Endometrial microvascular endothelial cells (primary cell): ENCODE data around the gene LDAH. TPM values are rescaled to one million over a fixed set of nuclear protein-coding genes. Genes with fewer than 3 reads are reported as not detected.
"Not testable (repeated sequence)": the region's sequence is repeated elsewhere in the genome, so short reads cannot be mapped to it uniquely, and the experiment has no call there.

Experiments used
- in situ Hi-C: cut with HindIII; loops from 2 replicates; pipeline ENCODE4 v1.10.0; 2017; ENCODE audit warnings: low sequenced_read_pairs, low pct_unique_long_range_greater_than_20kb; ENCODE audit errors: inconsistent ontology term
- total RNA-seq: library from RNA; depleted of rRNA; stranded (reverse); fragments of >200 nt; gene quantifications from one replicate; pipeline ENCODE4 v1.2.3, GENCODE V29; 2015; ENCODE audit errors: inconsistent ontology term

Gene LDAH
- total RNA-seq, 1 donor from 2014 or later, result 24.5 TPM

DNA sequence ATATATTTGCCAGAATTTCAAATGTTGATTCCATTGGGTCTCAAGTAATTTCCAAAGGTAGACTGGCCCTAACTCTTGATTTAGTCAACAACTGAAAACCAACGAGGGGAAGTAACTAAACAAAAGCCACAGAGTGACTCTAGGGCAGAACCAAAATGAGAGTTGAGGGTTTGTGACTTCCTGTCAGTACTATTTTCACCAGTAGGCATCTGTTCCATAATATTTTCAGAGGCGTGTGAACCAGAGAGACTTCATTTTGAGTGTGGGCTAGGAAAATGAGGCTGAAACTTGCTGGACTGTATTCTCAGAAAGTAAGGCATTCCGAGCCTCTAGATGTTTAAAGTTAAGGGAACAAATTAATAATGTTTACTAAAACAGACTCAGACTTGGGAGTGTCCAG, 85.4 kb downstream of the LDAH start:
- in situ Hi-C loops, result no loop called here

DNA sequence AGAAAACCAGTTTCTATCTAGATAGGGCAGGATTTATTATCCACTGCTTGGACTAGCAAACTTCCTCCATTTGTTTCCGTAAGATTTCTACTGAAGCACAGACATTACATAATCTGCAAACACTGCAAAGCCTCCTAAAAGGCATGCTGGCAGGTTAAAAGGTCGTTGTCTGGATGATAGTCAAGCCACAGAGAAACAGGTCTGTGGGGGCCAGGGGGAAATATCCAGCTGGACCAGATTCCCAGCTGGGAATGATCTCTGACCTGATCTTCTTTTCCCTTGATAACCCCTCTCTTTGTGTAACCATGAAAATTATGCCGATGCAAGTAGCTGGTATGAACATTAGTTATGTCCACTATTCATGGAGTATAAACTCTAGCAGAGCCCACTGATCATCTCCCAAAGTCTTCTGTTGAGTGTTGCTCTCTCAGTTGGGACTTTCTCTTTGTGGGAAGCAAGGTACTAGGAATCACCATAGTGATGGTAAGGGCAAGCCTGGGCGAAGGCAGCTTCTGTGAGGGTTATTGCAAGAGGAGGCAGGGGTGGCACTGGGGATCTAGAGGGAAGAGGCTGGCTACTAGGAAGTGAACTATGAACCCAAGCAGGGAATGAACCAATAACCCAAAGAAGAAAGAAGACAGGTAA, 94.7 kb downstream of the LDAH start:
- in situ Hi-C loops, result no loop called here

DNA sequence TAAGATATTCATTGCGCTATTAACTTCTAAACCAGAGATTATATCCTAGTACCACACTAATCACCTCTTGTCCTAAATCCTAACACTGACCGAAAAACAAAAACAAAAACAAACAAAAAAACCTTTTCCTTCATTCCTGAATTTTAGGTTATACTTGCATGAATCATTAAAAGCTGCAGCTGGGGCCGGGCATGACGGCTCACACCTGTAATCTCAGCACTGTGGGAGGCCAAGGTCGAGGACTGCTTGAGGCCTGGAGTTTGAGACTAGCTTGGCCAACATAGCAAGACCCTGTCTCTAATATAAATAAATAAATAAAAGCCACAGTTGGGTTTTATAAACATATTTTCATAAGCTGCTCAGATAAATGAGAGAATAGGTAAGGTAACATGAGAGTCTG, 96.0 kb downstream of the LDAH start:
- in situ Hi-C loops, result no loop called here

DNA sequence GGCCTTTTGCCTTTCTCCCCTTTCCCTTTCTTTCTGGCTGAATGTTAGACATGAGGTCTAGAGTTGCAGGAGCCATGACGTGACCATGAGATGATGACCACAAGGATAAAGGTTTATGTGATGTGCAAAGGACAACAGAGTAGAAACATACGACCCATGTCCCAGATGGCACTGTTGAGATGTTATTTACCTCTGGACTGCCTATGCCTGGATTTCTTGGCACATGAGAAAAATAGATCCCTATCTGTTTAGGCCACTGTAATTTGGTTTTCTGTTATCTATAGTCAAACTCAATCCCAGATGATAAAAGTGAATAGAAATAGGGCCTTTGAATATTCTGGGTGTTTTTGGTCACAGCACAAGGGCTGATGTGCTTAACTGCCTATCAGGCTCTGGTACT, 97.1 kb downstream of the LDAH start:
- in situ Hi-C loops, result no loop called here

DNA sequence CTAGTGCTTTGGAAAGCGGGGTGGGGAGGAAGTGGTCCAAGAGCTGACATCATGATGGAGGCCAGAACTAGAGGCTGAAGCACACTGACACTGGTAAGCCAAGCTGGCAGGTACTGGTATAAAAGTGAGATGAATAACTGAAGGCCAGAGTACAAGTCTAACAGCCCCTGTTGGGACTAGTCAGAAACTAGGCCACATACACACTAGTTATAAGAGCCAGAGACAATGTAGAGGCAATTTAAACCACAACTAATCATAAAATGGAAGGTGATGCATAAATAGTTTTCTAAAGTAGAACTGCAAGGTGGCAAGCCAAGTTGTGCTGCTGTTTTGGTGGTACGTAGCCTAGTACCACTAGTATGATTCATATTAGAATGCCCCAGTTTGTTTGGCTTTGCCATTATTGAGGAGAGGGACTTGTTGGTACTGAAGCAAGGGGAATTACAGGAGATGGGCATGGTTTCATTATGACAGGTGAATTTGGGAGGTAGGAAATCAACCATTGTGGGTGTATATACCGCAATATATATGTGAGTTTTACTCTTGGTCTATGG, 98.3 kb downstream of the LDAH start:
- in situ Hi-C loops, result no loop called here

DNA sequence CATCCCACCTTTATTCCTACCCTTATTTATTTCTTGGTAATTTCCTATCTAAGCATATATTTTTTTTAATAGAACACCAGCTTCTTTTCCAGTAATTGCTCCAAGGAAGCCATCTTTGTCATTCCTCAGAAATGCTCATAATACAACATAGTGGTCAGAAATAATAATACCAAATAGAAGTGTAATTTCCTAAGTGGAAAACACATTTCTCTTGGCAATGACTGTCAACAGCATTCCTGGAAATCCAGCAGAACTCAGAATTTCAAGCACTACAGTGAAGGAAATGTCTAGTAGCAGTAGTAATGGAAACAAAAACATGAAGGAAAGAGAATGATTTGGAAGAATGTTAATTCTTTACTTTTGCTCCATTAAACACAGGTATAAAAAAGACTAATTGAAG, 99.4 kb downstream of the LDAH start:
- in situ Hi-C loops, result no loop called here

DNA sequence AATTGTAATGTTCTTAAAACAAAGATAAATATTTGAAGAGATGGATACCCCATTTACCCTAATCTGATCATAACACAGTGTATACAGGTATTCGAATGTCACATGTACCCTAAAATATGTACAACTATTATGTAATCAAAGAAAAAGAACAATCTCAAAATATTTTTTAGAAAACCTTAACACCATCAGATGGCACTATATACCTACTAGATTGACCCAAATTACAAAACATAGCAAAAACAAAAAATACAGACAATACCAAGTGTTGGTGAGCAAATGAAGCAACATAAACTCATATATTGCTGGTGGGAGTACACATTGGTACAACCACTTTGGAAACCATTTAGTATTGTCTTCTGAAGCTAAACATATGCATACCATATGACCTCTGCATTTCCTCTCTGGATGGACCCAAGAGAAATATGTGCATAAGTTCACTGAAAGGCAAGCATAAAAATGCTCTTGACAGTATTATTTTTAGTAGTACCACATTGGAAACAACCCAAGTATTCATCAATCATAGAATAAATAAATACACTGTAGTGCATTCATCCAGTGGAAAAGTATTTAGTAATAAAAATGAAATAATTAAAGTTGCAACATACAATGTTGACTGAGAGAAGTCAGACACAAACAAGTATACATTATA, 100.2 kb downstream of the LDAH start:
- in situ Hi-C loops, result no loop called here

DNA sequence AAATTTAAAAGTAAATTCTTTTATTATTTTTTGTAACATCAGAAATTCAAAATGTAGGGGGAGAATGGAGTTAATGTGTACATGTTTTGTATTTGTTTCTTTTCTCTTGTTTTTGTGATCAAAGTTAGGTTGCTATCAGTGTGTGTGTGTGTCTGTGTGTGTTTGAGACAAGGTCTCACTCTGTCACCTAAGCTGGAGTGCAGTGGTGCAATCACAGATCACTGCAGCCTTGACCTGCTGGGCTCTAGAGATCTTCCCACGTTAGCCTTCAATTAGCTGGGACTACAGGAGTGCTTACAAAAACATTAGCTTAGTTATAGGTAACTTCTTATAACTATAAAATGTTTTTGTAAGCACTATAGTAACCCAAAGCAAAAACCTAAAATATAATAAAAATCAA, 105.3 kb downstream of the LDAH start:
- in situ Hi-C loops, result no loop called here

DNA sequence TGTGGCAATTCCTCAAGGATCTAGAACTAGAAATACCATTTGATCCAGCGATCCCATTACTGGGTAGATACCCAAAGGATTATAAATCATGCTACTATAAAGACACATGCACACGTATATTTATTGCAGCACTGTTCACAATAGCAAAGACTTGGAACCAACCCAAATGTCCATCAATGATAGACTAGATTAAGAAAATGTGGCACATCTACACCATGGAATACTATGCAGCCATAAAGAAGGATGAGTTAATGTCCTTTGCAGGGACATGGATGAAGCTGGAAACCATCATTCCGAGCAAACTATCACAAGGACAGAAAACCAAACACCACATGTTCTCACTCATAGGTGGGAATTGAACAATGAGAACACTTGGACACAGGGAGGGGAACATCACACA, 106.7 kb downstream of the LDAH start:
- in situ Hi-C loops, result not testable (repeated sequence)

DNA sequence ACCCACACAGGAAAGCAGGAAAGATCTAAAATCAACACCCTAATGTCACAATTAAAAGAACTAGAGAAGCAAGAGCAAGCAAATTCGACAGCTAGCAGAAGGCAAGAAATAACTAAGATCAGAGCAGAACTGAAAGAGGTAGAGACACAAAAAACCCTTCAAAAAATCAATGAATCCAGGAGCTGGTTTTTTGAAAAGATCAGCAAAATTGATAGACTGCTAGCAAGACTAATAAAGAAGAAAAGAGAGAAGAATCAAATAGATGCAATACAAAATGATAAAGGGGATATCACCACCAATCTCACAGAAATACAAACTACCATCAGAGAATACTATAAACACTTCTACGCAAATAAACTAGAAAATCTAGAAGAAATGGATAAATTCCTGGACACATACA, 108.5 kb downstream of the LDAH start:
- in situ Hi-C loops, result not testable (repeated sequence)

DNA sequence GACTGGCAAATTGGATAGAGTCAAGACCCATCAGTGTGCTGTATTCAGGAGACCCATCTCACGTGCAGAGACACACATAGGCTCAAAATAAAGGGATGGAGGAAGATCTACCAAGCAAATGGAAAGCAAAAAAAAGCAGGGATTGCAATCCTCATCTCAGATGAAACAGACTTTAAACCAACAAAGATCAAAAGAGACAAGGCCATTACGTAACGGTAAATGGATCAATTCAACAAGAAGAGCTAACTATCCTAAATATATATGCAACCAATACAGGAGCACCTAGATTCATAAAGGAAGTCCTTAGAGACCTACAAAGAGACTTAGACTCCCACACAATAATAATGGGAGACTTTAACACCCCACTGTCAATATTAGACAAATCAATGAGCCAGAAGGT, 109.3 kb downstream of the LDAH start:
- in situ Hi-C loops, result not testable (repeated sequence)

DNA sequence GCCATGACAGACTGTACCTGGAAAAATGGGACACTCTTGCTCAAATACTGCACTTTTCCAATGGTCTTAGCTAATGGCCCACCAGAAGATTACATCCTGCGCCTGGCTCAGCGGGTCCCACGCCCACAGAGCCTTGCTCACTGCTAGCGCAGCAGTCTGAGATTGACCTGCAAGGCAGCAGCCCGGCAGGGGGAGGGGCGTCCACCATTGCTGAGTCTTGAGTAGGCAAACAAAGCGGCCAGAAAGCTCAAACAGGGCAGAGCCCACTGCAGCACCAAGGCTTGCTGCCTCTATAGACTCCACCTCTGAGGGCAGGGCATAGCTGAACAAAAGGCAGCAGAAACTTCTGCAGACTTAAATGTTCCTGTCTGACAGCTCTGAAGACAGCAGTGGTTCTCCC, 111.3 kb downstream of the LDAH start:
- in situ Hi-C loops, result not testable (repeated sequence)

DNA sequence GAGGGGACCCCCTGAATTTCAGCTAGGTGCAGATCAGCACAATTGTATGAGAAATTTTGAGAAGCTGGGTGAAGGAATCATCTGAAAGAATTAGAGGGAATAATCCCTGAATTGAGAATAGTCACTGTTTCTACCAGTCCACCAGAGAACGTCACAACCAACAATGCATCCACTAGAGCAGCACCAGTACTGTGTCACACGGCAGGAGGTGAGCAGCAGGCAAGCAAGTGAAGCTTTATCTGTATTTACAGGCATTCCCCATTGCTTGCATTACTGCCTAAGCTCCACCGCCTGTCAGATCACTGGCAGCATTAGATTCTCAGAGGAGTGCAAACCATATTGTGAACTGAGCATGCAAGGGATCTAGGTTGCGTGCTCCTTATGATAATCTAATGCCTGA, 115.3 kb downstream of the LDAH start:
- in situ Hi-C loops, result no loop called here

DNA sequence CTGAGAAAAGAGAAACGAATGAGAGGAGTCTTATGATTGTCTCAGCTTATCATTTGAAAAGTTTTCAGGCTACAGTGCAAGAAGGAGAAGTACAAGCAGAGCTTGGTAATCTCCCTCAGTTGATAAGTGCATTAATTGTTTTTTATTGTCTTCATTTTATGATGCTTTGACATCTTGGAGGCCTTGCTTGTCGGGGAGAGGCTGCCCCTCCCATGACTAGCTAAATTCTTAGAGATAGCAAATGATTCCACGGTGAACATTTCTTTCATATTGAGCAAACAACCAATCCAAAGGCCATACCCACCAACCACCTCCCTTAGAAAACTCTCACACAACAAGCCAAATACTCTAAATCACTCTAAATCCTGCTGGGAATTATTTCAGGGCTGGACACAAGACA, 116.1 kb downstream of the LDAH start:
- in situ Hi-C loops, result no loop called here

DNA sequence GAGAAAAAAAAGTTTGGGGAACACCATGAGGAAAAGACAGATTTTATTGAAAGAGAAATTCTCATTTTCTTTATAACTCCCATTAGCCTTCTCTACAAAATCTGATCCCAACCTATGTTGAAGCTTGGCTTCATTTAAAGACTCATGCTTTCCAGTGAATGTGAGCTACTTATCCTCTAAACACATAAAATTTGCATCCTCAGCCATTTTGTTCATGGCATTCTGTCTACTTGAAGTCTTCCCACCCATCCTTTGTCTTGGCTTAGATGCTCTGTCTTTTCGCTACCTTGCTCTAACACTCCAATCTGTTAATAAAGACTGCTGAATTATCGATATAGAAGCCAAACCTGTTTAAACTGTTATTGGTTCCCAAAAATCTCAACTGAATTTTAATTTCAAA, 116.7 kb downstream of the LDAH start:
- in situ Hi-C loops, result no loop called here

DNA sequence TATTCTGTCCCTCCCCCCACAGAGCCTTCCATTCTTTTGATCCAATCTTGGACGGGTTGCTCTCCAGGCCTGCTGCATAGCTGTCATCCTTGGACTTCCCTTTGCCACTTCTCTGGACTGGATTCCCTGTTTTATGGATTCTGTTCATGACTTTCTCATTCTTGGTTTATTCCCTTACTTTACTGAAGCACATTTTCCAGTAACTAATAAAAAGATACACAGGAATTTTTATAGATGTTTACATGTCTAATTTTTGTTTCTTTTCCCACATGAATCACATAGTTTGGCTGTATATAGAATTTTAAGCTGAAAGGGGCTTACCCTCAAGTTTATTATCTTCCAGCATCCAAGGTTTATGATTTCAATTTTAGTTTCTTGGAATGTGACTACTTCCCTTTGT, 118.0 kb downstream of the LDAH start:
- in situ Hi-C loops, result no loop called here

DNA sequence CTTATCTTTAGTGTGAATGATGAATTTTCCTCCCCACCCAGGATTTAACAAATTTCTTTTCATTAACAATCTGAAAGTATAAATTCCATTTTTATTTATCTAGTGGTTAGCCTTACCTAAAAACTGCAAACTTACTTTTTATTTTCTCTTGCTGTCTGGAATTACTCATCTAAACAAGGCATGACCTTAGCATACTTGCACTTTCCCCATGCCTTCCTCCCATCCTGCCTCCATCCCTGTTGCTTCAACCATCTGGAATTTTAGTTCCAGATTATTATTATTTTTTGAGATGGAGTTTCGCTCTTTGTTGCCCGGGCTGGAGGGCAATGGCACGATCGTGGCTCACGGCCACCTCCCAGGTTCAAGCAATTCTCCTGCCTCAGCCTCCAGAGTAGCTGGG, 120.3 kb downstream of the LDAH start:
- in situ Hi-C loops, result no loop called here

DNA sequence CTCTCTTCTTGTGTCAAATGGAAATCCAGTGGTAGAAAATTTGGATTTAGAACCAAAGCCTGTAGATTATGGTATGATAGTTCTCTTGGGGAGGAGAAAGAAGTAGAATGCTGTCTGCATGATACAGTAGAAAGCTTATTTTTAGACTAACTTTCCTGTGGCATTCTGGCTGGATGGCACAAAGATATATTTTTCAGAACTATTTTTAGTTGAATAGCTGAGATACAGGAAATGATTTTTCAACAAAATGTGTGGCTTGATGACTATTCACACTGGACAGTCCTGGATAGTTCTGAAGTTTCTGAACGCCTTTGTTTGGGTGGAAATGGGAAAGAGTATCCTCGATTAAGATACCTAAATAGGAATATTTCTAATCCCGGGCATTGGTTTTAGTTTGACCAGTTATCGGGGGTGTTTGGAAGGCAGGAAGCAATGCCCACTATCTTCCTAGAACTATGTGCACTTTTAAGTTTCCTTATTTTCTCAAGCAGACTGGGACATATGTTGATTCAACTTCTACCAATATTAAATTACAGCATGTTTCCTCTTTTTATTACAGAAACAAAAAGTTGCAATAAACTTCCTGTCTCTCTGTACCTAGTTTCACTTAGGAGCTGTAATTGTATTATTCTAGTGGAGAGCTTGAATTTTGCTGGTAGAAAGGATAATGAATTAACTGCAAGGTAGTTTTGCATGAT, 123.8 kb downstream of the LDAH start:
- in situ Hi-C loops, result no loop called here

DNA sequence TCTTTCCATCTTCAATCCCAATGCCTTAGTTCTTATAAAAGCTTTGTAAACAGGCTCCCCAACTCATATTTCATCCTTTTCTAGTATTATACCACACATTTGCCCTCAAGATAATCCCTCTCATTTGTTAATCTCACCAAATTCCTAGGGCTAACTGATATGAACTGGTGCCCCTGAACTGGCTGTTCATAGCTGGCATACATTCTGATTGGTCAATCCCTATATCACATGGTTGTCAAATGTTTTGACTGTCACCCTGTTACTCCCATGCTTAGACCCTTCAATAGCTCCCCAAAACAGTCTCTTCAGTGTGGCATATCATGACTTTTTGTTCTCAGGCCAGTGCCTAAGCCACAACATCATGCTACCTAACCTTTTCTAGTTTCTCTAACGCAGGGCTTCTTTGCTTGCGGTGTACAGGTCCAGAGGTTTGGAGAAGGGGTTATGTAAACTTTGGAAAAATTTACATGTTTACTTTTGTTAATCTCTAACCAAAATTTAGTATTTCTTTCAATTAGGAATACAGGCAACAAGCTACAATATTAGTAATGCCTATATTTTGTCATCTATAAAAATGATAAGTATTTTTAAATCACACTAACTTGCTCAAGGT, 125.5 kb downstream of the LDAH start:
- in situ Hi-C loops, result no loop called here

DNA sequence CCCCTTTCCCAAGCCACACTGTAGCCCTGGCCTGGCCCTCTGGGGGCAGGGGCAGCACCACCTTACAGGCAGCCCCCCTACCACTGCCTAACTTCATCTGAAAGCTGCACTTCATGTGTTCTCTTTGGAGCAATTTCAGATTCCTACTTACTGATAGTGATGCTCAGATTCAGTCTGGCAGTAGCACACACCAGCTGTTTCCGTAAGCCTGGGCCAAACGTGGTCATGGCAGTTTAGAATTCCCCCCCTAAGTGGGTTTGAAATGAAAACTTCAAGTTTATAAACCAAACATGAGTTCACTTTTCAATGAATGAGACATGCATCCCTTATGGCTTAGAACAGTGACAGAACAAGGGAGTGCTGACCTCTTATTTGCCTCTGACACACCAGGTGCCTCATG, 126.5 kb downstream of the LDAH start:
- in situ Hi-C loops, result no loop called here
